Activated CD4-positive, alpha-beta T cell treated with anti-CD3 and anti-CD28 coated beads for 1 hour (primary cell): ENCODE measurements around the gene NPM1.
"Not testable (repeated sequence)": the region's sequence is repeated elsewhere in the genome, so short reads cannot be mapped to it uniquely, and the experiment has no call there.

ENCODE experiments used
- DNase-seq: peaks from one replicate; pipeline ENCODE4 v3.0.0-alpha.2; 2020

Gene NPM1

GRCh38 chr5:171386861-171387344 is 746 bp upstream of the NPM1 start:
- DNase-seq, result no peak

DNA sequence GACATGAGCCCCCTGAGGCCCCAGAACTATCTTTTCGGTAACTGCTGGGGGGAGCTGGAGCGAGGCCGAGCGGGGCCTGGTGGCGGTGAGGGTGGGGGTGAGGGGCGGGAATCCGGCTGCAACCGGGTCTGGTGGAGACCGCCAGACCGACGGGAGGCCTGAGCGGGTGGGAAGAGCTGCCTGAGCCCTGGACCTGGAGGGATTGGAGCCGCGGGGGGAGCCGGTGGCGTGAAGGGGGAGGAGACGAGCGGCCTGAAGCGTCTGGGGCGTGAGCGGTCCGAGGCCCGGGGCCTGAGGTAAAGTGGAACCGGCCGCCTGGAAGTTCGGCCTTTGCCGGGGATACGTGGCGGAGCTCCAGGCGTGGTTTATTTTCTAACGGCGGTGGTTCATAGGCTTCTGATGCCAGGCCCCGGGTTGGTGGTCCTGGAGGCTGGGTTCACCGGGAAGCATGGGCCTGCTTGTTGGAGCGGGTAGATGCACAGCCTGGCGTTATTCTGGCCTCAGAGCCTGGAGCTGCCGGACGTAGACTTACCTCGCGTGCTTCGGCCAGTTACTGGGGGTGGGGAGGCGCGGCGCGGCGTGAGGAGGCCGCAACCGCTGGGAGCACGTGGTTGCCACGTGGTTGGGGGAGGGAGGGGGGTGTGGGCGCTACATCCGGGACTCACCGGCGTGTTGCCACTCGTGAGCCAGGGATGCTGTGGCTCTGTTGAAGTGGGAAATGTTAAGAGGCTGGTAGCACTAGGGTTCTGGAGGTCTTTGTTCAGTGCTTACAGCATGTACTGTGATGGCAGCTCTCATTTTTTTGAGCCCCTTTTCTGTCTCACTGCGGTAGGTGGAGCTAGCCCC is 544 bp downstream of the NPM1 start:
- peak; percentile 70 for DNase-seq

DNA sequence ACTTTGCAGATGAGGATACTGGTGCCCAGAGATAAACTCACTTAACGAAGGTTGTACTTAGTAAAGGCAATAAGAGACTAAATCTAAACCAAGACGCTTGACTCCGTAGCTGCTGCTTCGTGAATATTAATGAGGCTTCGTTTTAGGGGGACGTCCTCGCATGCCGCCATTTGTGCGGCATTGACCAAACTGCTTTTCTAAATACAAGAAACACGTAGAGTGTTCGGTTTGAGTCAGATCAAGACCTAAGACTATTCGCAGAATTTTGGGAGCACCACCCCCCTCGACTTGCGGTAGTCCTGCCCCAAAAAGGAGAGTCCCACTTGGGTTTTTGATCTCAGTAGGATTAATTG is 1.1 kb downstream of the NPM1 start:
- no peak for DNase-seq

GRCh38 chr5:171390883-171391677 is 3.4 kb downstream of the NPM1 start:
- no peak for DNase-seq

DNA sequence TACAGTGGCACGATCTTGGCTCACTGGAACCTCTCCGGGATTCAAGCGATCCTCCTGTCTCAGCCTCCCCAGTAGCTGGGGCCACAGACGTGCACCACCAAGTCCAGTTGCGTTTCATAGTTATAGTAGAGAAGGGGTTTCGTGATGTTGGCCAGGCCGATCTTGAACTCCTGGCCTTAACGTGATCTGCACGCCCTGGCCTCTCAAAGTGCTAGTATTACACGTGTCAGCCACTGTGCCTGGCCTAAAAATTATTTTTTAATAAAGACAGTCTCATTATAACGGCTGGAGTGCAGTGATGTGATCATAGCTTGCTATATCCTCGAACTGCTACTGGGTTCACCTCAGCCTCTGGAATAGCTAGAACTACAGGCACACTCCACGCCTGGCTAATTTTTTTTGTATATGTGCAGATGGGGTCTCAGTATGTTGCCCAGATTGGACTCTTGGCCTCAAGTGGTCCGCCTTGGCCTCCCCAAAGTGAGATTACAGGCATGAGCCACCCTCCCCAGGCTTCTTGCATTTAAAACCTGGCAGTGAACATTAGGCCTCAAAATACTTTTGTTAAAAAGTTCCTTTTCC is 4.4 kb downstream of the NPM1 start:
- no peak for DNase-seq

GRCh38 chr5:171392585-171393159 is 5.0 kb downstream of the NPM1 start:
- DNase-seq, result no peak

DNA sequence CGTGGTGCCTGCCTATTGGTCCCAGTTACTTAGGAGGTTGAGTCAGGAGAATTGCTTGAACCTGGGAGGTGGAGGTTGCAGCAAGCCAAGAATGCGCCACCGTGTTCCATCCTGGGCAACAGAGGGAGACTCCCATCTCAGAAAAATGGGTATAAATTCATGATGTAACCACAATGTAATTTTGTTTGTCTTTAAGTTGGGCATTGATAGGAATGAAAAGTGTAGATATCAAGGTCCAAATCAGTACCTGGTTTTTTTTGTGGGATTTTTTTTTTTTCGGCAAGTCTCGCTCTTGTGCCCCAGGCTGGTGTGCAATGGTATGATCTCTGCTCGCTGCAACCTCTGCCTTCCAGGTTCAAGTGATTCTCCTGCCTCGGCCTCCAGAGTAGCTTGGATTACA is 7.4 kb downstream of the NPM1 start:
- DNase-seq, result no peak

- DNase-seq, result not testable (repeated sequence)
These were observed 8.9 kb downstream of the NPM1 start for GRCh38 chr5:171396583-171396982.

- DNase-seq, result no peak
These were observed 9.5 kb downstream of the NPM1 start for GRCh38 chr5:171397190-171397589.

DNA sequence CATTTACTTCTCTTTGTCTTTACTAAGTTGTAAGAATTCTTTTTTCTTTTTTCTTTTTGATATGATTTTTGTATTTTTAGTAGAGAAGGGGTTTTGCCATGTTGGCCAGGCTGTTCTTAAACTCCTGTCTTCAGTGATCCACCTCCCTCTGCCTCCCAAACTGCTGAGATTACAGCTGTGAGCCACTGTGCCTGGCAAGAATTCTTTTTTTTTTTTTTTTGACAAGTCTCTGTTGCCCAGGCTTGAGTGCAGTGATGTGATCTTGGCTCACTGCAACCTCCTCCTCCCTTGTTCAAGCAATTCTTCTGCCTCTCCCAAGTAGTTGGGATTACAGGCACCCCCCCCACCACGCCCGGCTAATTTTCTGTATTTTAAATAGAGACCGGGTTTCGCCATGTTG is 9.9 kb downstream of the NPM1 start:
- DNase-seq, result no peak

DNA sequence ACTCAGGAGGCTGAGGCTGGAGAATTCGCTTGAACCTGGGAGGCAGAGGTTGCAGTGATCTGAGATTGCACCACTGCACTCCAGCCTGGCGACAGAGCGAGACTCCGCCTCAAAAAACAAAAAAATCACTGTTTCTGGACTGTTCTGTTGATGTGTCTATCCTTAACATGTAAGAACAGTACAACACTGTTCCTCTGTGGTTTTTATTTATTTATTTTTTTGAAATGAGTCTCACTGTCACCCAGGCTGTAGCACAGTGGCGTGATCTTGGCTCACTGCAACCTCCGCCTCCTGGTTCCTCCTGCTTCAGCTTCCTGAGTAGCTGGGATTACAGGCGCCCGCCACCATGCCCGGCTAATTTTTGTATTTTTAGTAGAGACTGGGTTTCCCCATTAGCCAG is 11.0 kb downstream of the NPM1 start:
- not testable (repeated sequence) for DNase-seq

DNA sequence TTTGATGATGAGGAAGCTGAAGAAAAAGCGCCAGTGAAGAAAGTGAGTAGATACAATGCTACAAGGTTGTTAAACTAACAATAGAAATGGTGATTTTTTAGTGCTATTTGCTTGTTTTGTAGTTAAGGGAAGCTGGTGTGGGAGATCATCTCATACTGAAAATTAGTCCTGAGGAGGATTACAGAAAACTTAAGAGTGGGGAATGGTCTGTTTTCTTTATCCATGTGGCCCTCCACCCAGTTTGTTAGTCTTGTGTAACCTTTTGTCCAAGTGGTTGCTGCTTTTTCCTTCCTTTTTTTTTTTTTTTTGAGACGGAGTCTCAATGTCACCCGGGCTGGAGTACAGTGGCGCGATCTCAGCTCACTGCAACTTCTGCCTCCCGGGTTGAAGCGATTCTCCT is 12.5 kb downstream of the NPM1 start:
- DNase-seq, result no peak

- no peak for DNase-seq
These were observed 13.7 kb downstream of the NPM1 start for GRCh38 chr5:171401167-171401947.

GRCh38 chr5:171402751-171403150 is 15.1 kb downstream of the NPM1 start:
- DNase-seq, result not testable (repeated sequence)

DNA sequence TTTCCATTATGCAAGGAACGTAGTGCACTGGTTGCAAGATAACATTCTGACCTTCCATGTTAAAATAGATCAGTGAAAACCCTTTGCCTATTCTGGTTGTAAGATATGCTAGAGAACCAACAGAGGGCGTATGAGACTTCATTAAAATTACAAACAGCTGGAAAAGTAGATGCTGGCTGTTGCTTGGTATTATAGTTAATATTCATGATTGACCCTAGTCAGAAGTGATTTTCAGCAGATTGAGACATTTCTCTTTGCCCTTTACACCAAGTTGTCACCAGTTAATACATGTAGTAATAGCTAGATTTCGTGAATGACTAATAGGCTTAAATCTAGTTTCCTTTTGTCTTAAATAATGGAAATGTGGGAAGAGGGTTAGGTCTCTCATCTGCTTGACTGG is 18.0 kb downstream of the NPM1 start:
- DNase-seq, result no peak

DNA sequence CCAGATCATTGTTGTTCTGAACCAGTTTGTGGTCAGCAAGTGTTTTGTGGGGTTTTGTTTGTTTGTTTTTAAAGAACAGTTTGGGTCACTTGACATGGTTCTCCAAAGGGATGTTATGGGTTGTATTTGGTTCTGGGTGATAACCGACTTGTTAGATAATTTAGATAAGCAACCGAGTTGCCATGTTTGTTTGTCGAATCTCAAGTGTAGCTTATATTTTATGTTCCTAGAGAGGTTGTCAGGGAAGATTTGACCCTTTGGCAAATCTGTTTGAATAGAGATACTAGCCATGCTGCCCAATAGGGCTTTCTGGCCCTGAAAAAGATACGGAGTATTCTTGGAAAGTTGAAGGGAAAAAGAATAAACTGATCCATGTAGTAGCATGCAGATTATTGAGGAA is 19.6 kb downstream of the NPM1 start:
- no peak for DNase-seq

DNA sequence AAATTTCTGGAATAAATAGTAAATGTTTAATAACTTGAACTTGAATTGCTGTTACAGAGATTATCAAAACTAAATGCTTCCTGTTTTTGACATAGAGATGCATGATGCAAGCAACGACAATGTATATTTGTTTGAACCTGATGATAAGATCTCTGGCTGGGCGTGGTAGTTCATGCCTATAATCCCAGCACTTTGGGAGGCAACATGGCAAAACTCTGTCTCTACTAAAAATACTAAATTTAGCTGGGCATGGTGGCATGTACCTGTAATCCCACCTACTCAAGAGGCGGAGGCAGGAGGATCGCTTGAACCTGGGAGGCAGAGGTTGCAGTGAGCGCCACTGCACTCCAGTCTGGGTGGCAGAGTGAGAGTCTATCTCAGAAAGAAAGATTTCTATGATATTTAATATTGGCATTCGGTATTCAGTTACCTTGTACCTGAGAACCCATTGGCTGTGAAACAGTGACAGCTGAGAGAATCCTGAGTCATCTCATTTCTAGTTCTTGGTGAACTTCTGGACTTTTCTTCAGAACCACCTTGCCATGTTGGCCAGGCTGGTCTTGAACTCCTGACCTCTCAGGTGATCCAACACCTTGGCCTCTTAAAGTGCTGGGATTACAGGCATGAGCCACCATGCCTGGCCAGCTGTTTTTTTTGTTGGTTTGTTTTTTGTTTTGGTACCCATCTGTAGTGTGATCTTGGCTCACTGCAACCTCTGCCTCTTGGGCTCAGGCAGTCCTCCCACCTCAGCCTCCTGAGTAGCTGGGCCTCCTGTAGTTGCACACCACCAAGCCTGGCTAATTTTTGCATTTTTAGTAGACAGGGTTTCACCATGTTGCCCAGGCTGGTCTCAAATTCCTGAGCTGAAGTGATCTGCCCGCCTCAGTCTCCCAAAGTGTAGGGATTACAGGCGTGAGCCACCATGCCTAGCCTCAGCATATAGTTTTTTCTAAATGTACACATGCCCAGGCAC is 21.8 kb downstream of the NPM1 start:
- no peak for DNase-seq

DNA sequence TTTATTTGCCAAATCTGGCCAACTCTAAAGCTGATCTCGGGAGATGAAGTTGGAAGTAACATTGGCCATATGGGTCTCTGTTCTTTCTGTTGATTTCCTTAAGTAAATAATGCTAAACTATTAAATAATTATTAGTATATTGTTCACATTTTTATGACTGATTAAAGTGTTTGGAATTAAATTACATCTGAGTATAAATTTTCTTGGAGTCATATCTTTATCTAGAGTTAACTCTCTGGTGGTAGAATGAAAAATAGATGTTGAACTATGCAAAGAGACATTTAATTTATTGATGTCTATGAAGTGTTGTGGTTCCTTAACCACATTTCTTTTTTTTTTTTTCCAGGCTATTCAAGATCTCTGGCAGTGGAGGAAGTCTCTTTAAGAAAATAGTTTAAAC is 22.5 kb downstream of the NPM1 start:
- DNase-seq, result no peak

GRCh38 chr5:171412186-171412585 is 24.5 kb downstream of the NPM1 start:
- no peak for DNase-seq

GRCh38 chr5:171413153-171413910 is 25.7 kb downstream of the NPM1 start:
- DNase-seq, result no peak

GRCh38 chr5:171413993-171414392 is 26.3 kb downstream of the NPM1 start:
- not testable (repeated sequence) for DNase-seq
